Suppressor macrophage treated with lipopolysaccharide for 4 hours (primary cell): ENCODE results near the gene SEC61B.

Experiments used
- DNase-seq: peaks from one replicate; pipeline ENCODE4 v3.0.0-alpha.2; 2020

Gene SEC61B

GRCh38 chr9:99238331-99238730 is 16.2 kb downstream of the SEC61B start:
- no peak for DNase-seq

GRCh38 chr9:99239341-99240060 is 17.4 kb downstream of the SEC61B start:
- DNase-seq = no peak

GRCh38 chr9:99241106-99241505 is 19.0 kb downstream of the SEC61B start:
- no peak for DNase-seq

GRCh38 chr9:99244344-99245260 is 22.5 kb downstream of the SEC61B start:
- peak; percentile 54 for DNase-seq

- DNase-seq = peak; percentile 56
Measured at GRCh38 chr9:99249619-99250018, 27.5 kb downstream of the SEC61B start.

GRCh38 chr9:99251157-99251556 is 29.1 kb downstream of the SEC61B start:
- DNase-seq = no peak

- no peak for DNase-seq
Measured at GRCh38 chr9:99253134-99253533, 31.1 kb downstream of the SEC61B start.

- peak; percentile 88 for DNase-seq
Measured at GRCh38 chr9:99253772-99254431, 31.8 kb downstream of the SEC61B start.

GRCh38 chr9:99255651-99256050 is 33.6 kb downstream of the SEC61B start:
- no peak for DNase-seq

- DNase-seq = no peak
Measured at GRCh38 chr9:99257723-99258389, 35.8 kb downstream of the SEC61B start.

- peak; percentile 33 for DNase-seq
Measured at GRCh38 chr9:99259231-99259918, 37.3 kb downstream of the SEC61B start.

- no peak for DNase-seq
Measured at GRCh38 chr9:99261923-99262322, 39.8 kb downstream of the SEC61B start.

GRCh38 chr9:99262949-99263418 is 40.9 kb downstream of the SEC61B start:
- no peak for DNase-seq

GRCh38 chr9:99264070-99264680 is 42.1 kb downstream of the SEC61B start:
- DNase-seq = peak; percentile 33

GRCh38 chr9:99265691-99266090 is 43.6 kb downstream of the SEC61B start:
- no peak for DNase-seq

- DNase-seq = peak; percentile 77
Measured at GRCh38 chr9:99266255-99267023, 44.4 kb downstream of the SEC61B start.

- DNase-seq = no peak
Measured at GRCh38 chr9:99269416-99269815, 47.3 kb downstream of the SEC61B start.

GRCh38 chr9:99270491-99270890 is 48.4 kb downstream of the SEC61B start:
- no peak for DNase-seq

- DNase-seq = no peak
Measured at GRCh38 chr9:99272836-99273235, 50.8 kb downstream of the SEC61B start.

- DNase-seq = no peak
Measured at GRCh38 chr9:99274016-99274415, 51.9 kb downstream of the SEC61B start.

GRCh38 chr9:99274495-99274894 is 52.4 kb downstream of the SEC61B start:
- no peak for DNase-seq
